ENCODE measurements around the gene EHMT1. TPM values are rescaled to one million over a fixed set of nuclear protein-coding genes. Genes with fewer than 3 reads are reported as not detected.

The EHMT1 gene
- total RNA-seq, 1 donor from 2014 or later: 82.7 TPM

- DNase-seq (no peak), ATAC-seq (no peak)
Measured at GRCh38 chr9:137771580-137771979, 152.8 kb downstream of the EHMT1 start.

GRCh38 chr9:137772281-137772873 is 153.6 kb downstream of the EHMT1 start:
- H3K27me3 ChIP-seq: no peaks in the 10 kb centered on the region
- intact Hi-C loops (cut with DNase I): no loop called here
- TF ChIP-seq CTCF (IDR thresholded peaks at IDR 0.05): no peak
- DNase-seq (no peak), ATAC-seq (no peak)
- H3K36me3 ChIP-seq: peaks cover 47% of the 10 kb centered on the region
- H3K4me3 ChIP-seq: no peak overlapping the region
- H3K4me1 ChIP-seq: no peaks in the 10 kb centered on the region
- H3K27ac ChIP-seq: no peak overlapping the region
- H3K9me3 ChIP-seq: no peaks in the 10 kb centered on the region

More at GRCh38 chr9:137771580-137771979, 152.8 kb downstream of the EHMT1 start:
- H3K27ac ChIP-seq: no peak overlapping the region
- no peak for TF ChIP-seq CTCF (IDR thresholded peaks at IDR 0.05)
- H3K36me3 ChIP-seq: peaks cover 47% of the 10 kb centered on the region
- no peaks in the 10 kb centered on the region for H3K9me3 ChIP-seq
- H3K4me3 ChIP-seq: no peak overlapping the region
- H3K4me1 ChIP-seq: no peaks in the 10 kb centered on the region
- H3K27me3 ChIP-seq: no peaks in the 10 kb centered on the region
- intact Hi-C loops (cut with DNase I): no loop called here

- TF ChIP-seq CTCF (IDR thresholded peaks at IDR 0.05): no peak
- Histone ChIP-seq H3K27ac (no peak overlapping the region), H3K27me3 (no peaks in the 10 kb centered on the region), H3K4me1 (no peaks in the 10 kb centered on the region), H3K36me3 (peaks cover 58% of the 10 kb centered on the region), H3K4me3 (no peak overlapping the region), H3K9me3 (no peaks in the 10 kb centered on the region)
- ATAC-seq (no peak), DNase-seq (no peak)
- intact Hi-C loops (cut with DNase I): no loop called here
Measured at GRCh38 chr9:137774775-137775386, 156.1 kb downstream of the EHMT1 start.

GRCh38 chr9:137776306-137776995 is 157.6 kb downstream of the EHMT1 start:
- TF ChIP-seq CTCF (IDR thresholded peaks at IDR 0.05): no peak
- Histone ChIP-seq H3K36me3 (peaks cover 50% of the 10 kb centered on the region), H3K27ac (no peak overlapping the region), H3K9me3 (no peaks in the 10 kb centered on the region), H3K27me3 (no peaks in the 10 kb centered on the region), H3K4me3 (no peak overlapping the region), H3K4me1 (no peaks in the 10 kb centered on the region)
- DNase-seq (no peak), ATAC-seq (no peak)
- intact Hi-C loops (cut with DNase I): no loop called here

GRCh38 chr9:137777761-137778160 is 159.0 kb downstream of the EHMT1 start:
- H3K9me3 ChIP-seq: no peaks in the 10 kb centered on the region
- no peak overlapping the region for H3K4me3 ChIP-seq
- no peaks in the 10 kb centered on the region for H3K4me1 ChIP-seq
- ATAC-seq (no peak), DNase-seq (no peak)
- intact Hi-C loops (cut with DNase I): no loop called here
- H3K36me3 ChIP-seq: peaks cover 63% of the 10 kb centered on the region
- no peak overlapping the region for H3K27ac ChIP-seq
- no peak for TF ChIP-seq CTCF (IDR thresholded peaks at IDR 0.05)
- no peaks in the 10 kb centered on the region for H3K27me3 ChIP-seq

All from upper lobe of right lung (tissue), 1 donor.